ENCODE measurements around the gene ZNF600.
"Not testable (repeated sequence)": the region's sequence is repeated elsewhere in the genome, so short reads cannot be mapped to it uniquely, and the experiment has no call there.

Gene ZNF600

DNA sequence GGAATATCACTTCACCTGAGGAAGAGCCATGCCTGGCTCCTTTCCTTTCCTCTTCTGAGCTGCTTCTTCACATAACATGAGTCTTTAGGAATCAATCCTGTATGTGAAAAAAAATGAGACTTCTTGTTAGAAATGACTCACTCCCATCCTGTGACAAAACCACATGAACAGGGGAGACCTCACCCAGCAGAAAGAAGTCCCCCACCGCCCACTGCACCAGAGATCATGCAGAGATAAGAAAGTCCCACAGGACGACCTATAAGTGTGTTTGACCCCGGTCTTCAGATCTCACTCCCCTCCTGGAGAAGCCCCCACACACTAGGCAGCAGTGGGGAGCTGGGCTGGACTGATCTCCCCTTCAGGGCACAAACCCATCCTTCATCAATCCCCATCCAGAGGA is 7.8 kb downstream of the ZNF600 start:
- peaks cover 13% of the 10 kb centered on the region for H3K4me1 Mint-ChIP-seq
- peak; percentile 23 for DNase-seq
- CTCF ChIA-PET = interaction anchor here (0.6 kb wide), 1 partner anchor 584 kb away, joined by 3 read pairs; no protein-coding TSS in a partner anchor
- H3K27ac Mint-ChIP-seq = no peak overlapping the region
- H3K4me3 Mint-ChIP-seq = no peak overlapping the region
- peaks cover 45% of the 10 kb centered on the region for H3K9me3 Mint-ChIP-seq
- H3K27me3 Mint-ChIP-seq = no peaks in the 10 kb centered on the region
- H3K36me3 Mint-ChIP-seq = peaks cover 73% of the 10 kb centered on the region

DNA sequence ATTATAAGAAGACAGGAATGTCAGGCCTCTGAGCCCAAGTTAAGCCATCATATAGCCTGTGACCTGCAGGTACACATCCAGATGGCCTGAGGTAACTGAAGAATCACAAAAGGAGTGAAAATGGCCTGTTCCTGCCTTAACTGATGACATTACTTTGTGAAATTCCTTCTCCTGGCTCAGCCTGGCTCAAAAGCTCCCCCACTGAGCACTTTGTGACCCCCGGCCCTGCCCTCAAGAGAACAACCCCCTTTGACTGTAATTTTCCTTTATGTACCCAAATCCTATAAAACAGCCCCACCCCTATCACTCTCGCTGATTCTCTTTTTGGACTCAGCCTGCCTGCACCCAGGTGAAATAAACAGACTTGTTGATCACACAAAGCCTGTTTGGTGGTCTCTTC is 30.1 kb downstream of the ZNF600 start:
- H3K36me3 Mint-ChIP-seq, DNase-seq, CTCF ChIA-PET, H3K27me3 Mint-ChIP-seq, H3K4me1 Mint-ChIP-seq, H3K27ac Mint-ChIP-seq, H3K4me3 Mint-ChIP-seq: not testable (repeated sequence)
- peaks cover 54% of the 10 kb centered on the region for H3K9me3 Mint-ChIP-seq

GRCh38 chr19:52749780-52750179 is 36.8 kb downstream of the ZNF600 start:
- peaks cover 5% of the 10 kb centered on the region for H3K4me1 Mint-ChIP-seq
- H3K27me3 Mint-ChIP-seq = no peaks in the 10 kb centered on the region
- H3K27ac Mint-ChIP-seq = no peak overlapping the region
- no peak for DNase-seq
- H3K9me3 Mint-ChIP-seq = peaks cover 28% of the 10 kb centered on the region
- CTCF ChIA-PET = interaction anchor here (0.9 kb wide), 1 partner anchor 502 kb away, joined by 5 read pairs; no protein-coding TSS in a partner anchor
- H3K4me3 Mint-ChIP-seq = no peak overlapping the region
- no peaks in the 10 kb centered on the region for H3K36me3 Mint-ChIP-seq

DNA sequence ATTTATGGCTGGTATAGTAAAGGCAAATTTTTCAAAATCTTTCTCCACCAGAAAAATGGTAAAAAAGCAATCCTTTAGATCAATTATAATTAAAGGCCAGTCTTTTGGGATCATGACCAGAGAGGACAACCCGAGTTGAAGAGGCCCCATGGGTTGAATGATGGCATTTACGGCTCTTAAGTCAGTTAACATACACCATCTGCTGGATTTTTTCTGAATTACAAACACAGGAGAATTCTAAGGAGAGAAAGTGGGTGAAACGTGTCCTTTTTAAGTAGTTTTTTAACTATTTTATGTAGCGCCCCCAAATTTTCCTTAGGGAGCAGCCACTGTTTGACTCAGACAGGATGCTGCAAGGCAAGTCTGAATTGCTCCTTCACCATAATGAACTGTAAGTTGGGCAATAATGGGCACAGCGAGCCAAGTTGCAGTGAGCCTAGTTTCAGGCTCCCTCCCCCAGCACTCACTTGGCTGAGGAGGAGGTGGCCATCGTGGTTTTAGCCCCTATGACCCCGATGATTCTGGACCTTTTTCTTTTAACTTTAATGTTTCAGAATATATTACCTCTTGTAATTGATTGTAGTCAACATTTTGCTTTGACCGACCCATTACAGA is 38.1 kb downstream of the ZNF600 start:
- CTCF ChIA-PET = interaction anchor here (0.9 kb wide), 1 partner anchor 500 kb away, joined by 5 read pairs; no protein-coding TSS in a partner anchor
- peaks cover 23% of the 10 kb centered on the region for H3K9me3 Mint-ChIP-seq
- H3K27ac Mint-ChIP-seq = no peak overlapping the region
- H3K27me3 Mint-ChIP-seq = no peaks in the 10 kb centered on the region
- no peak for DNase-seq
- no peak overlapping the region for H3K4me3 Mint-ChIP-seq
- H3K36me3 Mint-ChIP-seq = no peaks in the 10 kb centered on the region
- H3K4me1 Mint-ChIP-seq = peaks cover 5% of the 10 kb centered on the region

DNA sequence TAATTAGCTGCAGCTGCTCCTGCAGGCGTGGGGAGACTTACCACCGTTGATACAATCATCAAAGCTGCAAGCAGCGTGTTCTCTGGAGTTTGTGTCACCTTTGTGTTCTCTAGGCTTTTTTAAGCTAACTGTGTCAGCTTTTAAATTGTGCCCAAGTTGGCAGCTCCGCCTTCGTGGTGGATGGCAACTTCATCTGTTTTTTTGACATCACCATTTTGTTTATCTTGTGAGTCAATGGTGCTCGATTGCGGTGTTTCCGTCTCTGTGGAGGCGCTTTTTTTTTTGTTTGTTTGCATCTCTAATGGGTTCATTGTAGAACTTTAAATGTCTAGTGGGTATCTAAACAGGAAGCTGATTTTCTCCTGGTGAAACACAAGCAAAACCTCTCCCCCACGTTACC is 40.7 kb downstream of the ZNF600 start:
- DNase-seq, H3K27ac Mint-ChIP-seq, CTCF ChIA-PET, H3K36me3 Mint-ChIP-seq, H3K27me3 Mint-ChIP-seq, H3K4me3 Mint-ChIP-seq: not testable (repeated sequence)
- Mint-ChIP-seq H3K4me1 (peaks cover 20% of the 10 kb centered on the region), H3K9me3 (peaks cover 37% of the 10 kb centered on the region)

GRCh38 chr19:52743091-52743490 is 43.5 kb downstream of the ZNF600 start:
- no peak overlapping the region for H3K27ac Mint-ChIP-seq

DNA sequence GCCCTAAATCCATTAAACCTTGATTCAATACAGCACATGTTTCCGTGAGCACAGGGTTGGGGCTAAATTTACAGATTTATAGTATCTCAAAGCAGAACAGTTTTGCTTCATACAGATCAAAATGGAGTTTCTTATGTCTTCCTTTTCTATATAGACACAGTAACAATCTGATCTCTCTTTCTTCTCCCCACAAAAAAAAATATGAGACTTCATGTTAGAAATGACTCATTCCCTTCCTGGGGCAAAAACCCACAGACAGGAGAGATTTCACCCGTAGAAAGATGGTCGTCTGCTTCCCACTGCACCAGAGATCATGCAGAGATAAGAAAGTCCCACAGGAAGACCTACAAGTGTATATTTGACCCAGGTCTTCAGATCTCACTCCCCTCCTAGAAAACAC is 44.1 kb downstream of the ZNF600 start:
- DNase-seq = no peak
- CTCF ChIA-PET = no interaction called here
- Mint-ChIP-seq H3K27ac (peak overlapping the region; percentile 20), H3K27me3 (no peaks in the 10 kb centered on the region), H3K36me3 (peaks cover 10% of the 10 kb centered on the region), H3K4me1 (peaks cover 20% of the 10 kb centered on the region), H3K9me3 (peaks cover 61% of the 10 kb centered on the region), H3K4me3 (no peak overlapping the region)

More at GRCh38 chr19:52743091-52743490, 43.5 kb downstream of the ZNF600 start:
- no peak for DNase-seq
- no peak overlapping the region for H3K4me3 Mint-ChIP-seq
- no peaks in the 10 kb centered on the region for H3K27me3 Mint-ChIP-seq
- H3K36me3 Mint-ChIP-seq = peaks cover 10% of the 10 kb centered on the region
- CTCF ChIA-PET = no interaction called here
- H3K9me3 Mint-ChIP-seq = peaks cover 57% of the 10 kb centered on the region
- H3K4me1 Mint-ChIP-seq = peaks cover 20% of the 10 kb centered on the region

DNA sequence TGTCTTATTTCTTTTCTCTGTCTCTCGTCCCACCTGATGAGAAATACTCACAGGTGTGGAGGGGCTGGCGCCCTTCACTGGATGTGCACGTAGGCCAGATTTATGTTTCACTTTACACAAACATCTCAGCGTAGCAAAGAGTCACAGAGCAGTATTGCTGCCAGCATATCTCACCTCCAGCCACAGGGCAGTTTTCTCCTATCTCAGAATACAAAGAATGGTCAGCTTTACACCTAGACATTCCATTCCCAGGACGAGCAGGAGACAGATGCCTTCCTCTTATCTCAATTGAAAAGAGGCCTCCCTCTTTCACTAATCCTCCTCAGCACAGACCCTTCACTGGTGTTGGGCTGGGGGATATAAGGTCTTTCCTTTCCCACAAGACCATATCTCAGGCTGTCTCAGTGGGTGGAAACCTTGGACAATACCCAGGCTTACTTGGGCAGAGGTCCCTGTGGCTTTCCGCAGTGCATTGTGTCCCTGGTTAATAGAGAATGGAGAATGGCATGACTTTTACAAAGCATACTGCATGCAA is 44.6 kb downstream of the ZNF600 start:
- Mint-ChIP-seq H3K27me3 (no peaks in the 10 kb centered on the region), H3K36me3 (peaks cover 10% of the 10 kb centered on the region), H3K4me3 (no peak overlapping the region), H3K9me3 (peaks cover 63% of the 10 kb centered on the region), H3K27ac (peak overlapping the region; percentile 20), H3K4me1 (peaks cover 20% of the 10 kb centered on the region)
- DNase-seq = no peak
- CTCF ChIA-PET = no interaction called here

DNA sequence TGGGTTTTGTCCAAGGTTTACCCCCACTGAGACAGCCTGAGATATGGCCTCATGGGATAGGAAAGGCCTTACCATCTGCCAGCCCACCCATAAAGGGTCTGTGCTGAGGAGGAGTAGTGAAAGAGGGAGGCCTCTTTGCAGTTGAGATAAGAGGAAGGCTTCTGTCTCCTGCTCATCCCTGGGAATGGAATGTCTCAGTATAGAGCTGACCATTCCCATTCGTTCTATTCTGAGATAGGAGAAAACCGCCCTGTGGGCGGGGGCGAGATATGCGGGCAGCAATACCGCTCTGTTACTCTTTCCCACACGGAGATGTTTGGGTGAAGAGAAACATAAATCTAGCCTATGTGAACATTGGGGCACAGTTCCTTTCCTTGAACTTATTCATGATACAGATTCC is 45.2 kb downstream of the ZNF600 start:
- H3K27me3 Mint-ChIP-seq, H3K4me3 Mint-ChIP-seq, DNase-seq, H3K27ac Mint-ChIP-seq, CTCF ChIA-PET: not testable (repeated sequence)
- H3K36me3 Mint-ChIP-seq = peaks cover 10% of the 10 kb centered on the region
- peaks cover 64% of the 10 kb centered on the region for H3K9me3 Mint-ChIP-seq
- H3K4me1 Mint-ChIP-seq = peaks cover 20% of the 10 kb centered on the region

DNA sequence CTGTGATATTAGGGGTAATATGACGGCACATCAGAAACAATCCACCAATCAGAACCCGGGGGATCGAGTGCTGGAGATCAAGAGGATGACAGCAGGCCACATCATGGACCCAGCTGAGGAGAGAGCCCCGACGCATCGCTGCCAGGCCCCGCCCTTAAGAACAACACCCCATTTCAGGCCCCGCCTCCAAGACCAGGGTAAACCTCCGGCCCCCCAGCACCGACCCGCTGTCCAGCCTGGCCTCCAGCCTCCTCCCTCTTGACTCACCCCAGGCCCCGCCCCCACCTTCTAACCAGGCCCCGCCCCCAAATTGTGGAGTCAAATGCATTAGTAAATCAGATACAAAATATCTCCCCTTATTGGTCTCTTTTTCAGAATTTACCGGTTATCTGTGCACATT is 47.0 kb downstream of the ZNF600 start:
- Mint-ChIP-seq H3K27me3 (no peaks in the 10 kb centered on the region), H3K9me3 (peaks cover 49% of the 10 kb centered on the region), H3K4me3 (no peak overlapping the region), H3K4me1 (peaks cover 27% of the 10 kb centered on the region), H3K27ac (no peak overlapping the region), H3K36me3 (peaks cover 21% of the 10 kb centered on the region)
- DNase-seq = no peak
- CTCF ChIA-PET = no interaction called here

DNA sequence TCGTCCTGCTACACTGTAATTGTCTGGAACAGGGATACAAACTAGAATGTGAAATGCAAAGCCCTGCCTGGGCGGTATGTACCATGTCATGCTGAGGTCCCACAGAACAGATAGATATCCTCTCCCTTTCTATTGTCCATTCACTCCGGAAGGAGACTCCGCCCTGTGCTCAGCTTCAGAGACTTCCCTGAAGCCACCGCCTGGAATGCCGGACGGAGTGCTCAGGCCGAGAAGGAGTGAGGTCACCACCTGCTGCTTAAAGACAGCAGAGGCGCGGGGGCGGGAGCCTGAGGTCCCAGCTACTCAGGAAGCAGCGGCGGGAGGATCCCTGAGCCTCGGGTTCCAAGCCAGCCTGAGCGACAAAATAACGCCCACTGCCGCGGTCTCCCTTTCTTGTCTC is 50.9 kb downstream of the ZNF600 start:
- H3K4me1 Mint-ChIP-seq = peaks cover 26% of the 10 kb centered on the region
- H3K27me3 Mint-ChIP-seq = no peaks in the 10 kb centered on the region
- H3K4me3 Mint-ChIP-seq = peak overlapping the region; percentile 81
- peaks cover 29% of the 10 kb centered on the region for H3K9me3 Mint-ChIP-seq
- DNase-seq = no peak
- H3K36me3 Mint-ChIP-seq = peaks cover 33% of the 10 kb centered on the region
- H3K27ac Mint-ChIP-seq = peak overlapping the region; percentile 94
- CTCF ChIA-PET = no interaction called here

DNA sequence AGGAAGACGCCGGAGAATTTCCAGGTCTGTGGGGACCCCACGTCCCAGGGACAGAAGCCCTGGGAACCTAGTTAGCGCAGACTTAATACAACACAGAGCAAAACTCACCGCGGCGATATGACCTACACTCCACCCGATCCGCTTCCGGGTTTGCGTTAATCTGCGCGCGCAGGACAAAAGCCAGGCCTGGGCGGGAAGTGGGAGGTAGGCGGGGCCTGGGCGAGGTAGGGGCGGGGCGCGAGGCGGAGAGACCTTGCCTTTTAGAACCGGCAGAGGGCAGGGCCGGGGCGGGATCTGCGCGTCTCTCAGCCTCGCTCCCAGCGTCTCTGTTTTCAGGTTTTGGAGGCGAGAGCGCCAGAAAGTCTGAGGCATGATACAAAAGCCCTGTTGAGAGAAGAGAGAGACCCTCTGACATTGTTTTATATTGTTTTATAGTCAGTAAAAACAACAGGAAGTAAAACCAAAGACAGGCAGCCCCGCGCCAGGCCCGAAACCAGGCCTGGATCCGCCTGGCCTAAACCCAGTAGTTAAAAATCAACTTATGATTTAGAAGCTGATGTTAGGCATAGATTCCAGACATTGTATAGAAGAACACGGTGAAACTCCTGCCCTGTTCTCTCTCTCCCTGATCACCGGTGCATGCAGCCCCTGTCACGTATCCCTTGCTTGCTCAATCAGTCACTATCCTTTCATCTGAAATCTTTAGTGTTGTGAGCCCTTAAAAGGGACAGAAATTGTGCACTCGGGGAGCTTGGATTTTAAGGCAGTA is 51.5 kb downstream of the ZNF600 start, which contains the start of gene ZNF611:
Gene ZNF611 (minus strand): TSS at position 152 of the 769 bp plus-strand sequence. CDS start 19,150 bp downstream, outside the sequence.
- H3K9me3 Mint-ChIP-seq = peaks cover 22% of the 10 kb centered on the region
- peak; percentile 99 for DNase-seq
- H3K27me3 Mint-ChIP-seq = no peaks in the 10 kb centered on the region
- H3K4me3 Mint-ChIP-seq = peak within 1 kb of the TSS; percentile 81
- CTCF ChIA-PET = no interaction called here
- peaks cover 33% of the 10 kb centered on the region for H3K36me3 Mint-ChIP-seq
- peak within 1 kb of the TSS; percentile 94 for H3K27ac Mint-ChIP-seq
- H3K4me1 Mint-ChIP-seq = peaks cover 26% of the 10 kb centered on the region

- H3K27me3 Mint-ChIP-seq = no peaks in the 10 kb centered on the region
- DNase-seq = no peak
- H3K4me1 Mint-ChIP-seq = peaks cover 30% of the 10 kb centered on the region
- peaks cover 35% of the 10 kb centered on the region for H3K36me3 Mint-ChIP-seq
- peak overlapping the region; percentile 81 for H3K4me3 Mint-ChIP-seq
- CTCF ChIA-PET = no interaction called here
- peaks cover 22% of the 10 kb centered on the region for H3K9me3 Mint-ChIP-seq
- peak overlapping the region; percentile 94 for H3K27ac Mint-ChIP-seq
Measured at GRCh38 chr19:52734331-52734892, 52.2 kb downstream of the ZNF600 start.

DNA sequence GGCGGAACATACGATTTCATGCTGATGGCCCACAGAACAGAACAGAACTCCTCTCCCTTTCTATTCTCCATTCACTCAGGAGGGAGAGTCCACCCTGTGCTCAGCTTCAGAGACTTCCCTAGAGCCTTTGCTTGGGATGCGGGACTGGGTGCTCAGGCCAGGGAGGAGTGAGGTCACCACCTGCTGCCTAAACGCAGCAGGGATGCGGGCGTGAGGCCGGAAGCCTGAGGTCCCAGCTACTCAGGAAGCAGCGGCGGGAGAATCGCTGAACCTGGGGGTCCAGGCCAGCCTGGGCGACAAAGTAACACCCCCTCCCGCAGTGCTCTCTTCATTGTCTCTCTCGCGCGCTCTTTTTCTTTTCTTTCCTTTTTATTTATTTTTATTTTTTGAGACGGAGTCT is 60.5 kb downstream of the ZNF600 start:
- H3K36me3 Mint-ChIP-seq = peaks cover 83% of the 10 kb centered on the region
- H3K27me3 Mint-ChIP-seq, DNase-seq, H3K4me1 Mint-ChIP-seq, H3K27ac Mint-ChIP-seq, CTCF ChIA-PET, H3K4me3 Mint-ChIP-seq: not testable (repeated sequence)
- peaks cover 45% of the 10 kb centered on the region for H3K9me3 Mint-ChIP-seq

All from activated naive CD4-positive, alpha-beta T cell treated with anti-CD3 and anti-CD28 coated beads, Interleukin-2, amount 10 ng/mL, durations not matched to agents 7 days and 5 days (primary cell).